RCC 7860 (cell line): ENCODE measurements around the gene OR10A3.

Source experiments
- DNase-seq: peaks from one replicate; pipeline ENCODE4 v3.0.0-alpha.2; 2015; ENCODE audit warnings: low spot score
- FAIRE-seq: peaks from 2 replicates; lab custom pipeline; 2012; peaks lifted over from hg19 to GRCh38; lab: Jason Lieb, UNC

Gene OR10A3

DNA sequence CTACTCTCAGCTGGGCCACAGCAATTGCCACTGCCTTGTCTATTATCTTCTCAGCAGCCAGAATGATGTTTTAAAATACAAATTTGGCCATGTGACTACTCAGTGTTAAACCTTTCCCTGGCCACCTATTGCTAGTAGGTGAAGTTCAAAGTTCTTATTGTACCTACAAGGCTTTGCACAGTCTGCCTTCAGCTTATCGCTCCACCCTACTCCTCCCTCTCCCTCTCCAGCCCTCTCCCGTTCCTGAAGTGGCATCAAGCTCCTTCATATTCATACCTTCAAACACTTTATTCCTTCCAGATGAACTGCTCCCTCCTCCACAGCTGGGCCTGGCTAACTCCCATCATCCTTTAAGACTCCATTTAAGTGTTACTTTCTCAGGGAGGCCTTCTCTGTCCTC is 47.7 kb downstream of the OR10A3 start:
- FAIRE-seq (no peak), DNase-seq (no peak)

DNA sequence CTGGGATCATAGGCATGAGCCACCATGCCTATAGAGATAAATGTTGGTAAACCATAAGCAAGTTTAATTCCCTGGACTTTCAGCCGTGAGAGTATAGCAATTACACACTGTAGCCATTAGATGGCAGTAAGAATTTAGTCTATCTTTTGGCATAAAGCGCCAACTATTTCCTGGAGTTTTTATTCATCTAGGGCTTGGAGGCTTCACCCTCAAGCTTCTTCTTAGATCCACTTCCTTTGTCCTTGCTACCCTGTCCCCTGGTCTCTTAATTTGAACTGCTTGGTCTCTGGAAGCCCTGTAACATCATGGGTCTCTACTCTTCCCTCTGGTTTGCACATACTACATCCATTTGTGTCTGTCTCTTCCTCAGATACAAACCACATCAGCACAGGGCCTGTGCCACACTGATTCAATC is 48.7 kb downstream of the OR10A3 start:
- peak; percentile 30 for FAIRE-seq
- DNase-seq, result peak; percentile 50

DNA sequence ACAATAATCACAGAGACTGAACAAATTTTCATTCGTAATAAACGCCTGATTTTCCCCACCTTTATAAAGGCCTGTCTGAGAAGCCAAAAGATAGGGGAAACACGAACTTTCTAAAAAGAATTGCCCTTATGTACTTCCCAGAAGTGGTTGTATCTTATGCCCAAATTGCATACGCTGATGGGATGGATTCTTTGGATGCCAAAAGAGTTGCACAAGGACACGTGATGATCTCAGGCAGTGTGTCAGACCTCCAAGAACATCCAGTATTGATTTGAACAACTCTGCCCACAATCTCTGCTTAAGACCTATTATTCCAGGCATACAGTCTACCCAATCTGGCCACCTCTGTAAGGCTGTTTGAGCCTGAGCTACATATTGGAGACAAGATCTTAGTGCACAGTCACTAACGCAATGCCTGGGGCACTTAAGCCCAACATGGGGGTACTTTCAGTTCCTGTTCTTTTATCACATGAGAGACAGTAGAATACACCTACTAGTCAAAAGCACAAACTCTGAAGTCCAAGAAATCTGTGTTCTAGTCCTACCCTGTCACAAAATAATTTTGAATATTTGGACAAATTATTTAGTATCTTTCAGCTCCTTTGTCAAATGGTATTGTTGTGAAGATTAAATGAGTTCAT is 49.3 kb downstream of the OR10A3 start:
- FAIRE-seq (no peak), DNase-seq (no peak)

DNA sequence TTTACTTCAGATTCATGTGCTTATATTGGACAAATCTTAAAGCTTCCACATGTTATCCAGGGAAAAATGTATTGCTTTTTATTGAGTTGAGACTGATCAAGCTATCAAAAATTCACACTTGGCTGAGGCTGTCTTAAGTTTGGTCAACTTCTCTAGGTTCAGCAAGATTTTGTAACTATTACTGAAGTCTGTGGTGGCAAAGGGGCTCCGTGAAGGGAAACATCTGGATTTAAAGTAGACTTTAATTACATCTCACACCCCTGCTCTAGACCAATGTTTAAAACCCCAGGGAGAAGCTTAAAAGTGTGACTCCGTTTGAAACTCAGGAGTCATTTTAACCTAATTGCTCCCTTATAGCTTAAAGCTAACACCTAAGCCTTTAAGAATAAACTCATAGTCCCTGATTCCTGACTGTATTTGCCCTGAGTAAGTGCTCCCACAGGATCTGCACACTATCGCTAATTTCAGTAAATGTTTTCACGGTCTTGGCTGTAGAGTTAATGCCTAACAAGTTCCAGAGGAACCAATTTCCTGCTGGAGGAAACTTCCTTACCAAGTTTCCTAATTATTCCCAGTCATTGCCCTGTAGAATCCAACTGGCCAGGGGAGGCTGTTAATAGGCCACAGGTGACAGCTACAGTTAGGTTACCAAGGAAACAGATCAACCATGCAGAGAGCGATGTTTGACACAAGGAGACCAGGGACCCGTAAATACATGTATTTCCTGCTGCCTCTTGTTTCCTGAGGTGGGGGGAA is 50.9 kb downstream of the OR10A3 start:
- DNase-seq, result peak; percentile 10
- no peak for FAIRE-seq

DNA sequence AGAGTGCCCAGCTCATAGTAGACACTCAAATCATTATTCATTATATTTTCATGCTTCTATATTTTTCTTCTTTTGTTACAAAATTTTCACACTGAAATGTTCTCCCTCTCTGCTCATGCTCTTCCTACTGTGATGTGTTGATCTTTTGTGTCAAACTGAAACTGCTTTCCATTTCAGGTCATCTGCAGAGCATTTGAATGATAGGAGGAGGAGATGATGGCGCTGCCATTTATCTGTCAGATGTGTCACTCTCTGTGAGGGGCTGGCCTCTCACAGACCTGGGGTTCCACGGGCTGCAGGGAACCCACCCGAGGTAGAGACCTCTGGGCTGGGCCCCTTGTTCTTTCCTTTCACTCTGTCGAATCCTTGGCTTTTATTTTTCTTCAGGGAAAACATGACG is 51.5 kb downstream of the OR10A3 start:
- FAIRE-seq, result no peak
- DNase-seq, result no peak
